Fibroblast of lung (primary cell): Measurements from ENCODE around the gene UPK1A. TPM values are rescaled to one million over a fixed set of nuclear protein-coding genes. Genes with fewer than 3 reads are reported as not detected.

Experiments
- DNase-seq, 2 donors: peaks; one replicate each; pipeline versions ENCODE4 v3.0.0 to v3.0.0-alpha.2; 2010; ENCODE audit warnings: low read depth in 2 of 2
- H2AFZ ChIP-seq: 2 replicates; pipeline ENCODE4 v1.5.1; 2012; ENCODE audit warnings: low read length, control low read depth, inconsistent platforms
- H3K27ac ChIP-seq: 2 replicates; pipeline ENCODE4 v1.5.1; 2011; ENCODE audit warnings: low read length, control low read depth; ENCODE audit not compliant: insufficient read depth
- H3K27me3 ChIP-seq: 2 replicates; pipeline ENCODE4 v1.5.1; 2011; ENCODE audit warnings: mild to moderate bottlenecking, low read length; ENCODE audit not compliant: control insufficient read depth, insufficient read depth
- H3K36me3 ChIP-seq: 2 replicates; pipeline ENCODE4 v1.5.1; 2011; ENCODE audit warnings: low read length; ENCODE audit not compliant: control insufficient read depth, insufficient read depth
- H3K4me1 ChIP-seq: 2 replicates; pipeline ENCODE4 v1.5.1; 2011; ENCODE audit warnings: low read length; ENCODE audit not compliant: control insufficient read depth, insufficient read depth; ENCODE audit errors: extremely low read depth
- H3K4me2 ChIP-seq: 2 replicates; pipeline ENCODE4 v1.5.1; 2011; ENCODE audit warnings: low read length, control low read depth; ENCODE audit not compliant: insufficient read depth; ENCODE audit errors: extremely low read depth
- H3K4me3 ChIP-seq, 4 experiments: fragments of 200-600 bp in 1 of 4; sonication (generic) in 1 of 4; replicated peaks in 1 of 4; 2 replicates each; pipeline ENCODE4 v1.5.1; 2011 to 2016; ENCODE audit warnings: low read length in 4 of 4, low read depth in 3 of 4, mild to moderate bottlenecking in 3 of 4, control low read depth in 2 of 4, inconsistent platforms in 1 of 4, mixed read lengths in 1 of 4; ENCODE audit not compliant: insufficient read depth in 1 of 4; ENCODE audit errors: control extremely low read depth in 1 of 4
- H3K79me2 ChIP-seq: 2 replicates; pipeline ENCODE4 v1.5.1; 2012; ENCODE audit warnings: mild to moderate bottlenecking, low read length, inconsistent platforms; ENCODE audit not compliant: control insufficient read depth, insufficient read depth
- H3K9ac ChIP-seq: 2 replicates; pipeline ENCODE4 v1.5.1; 2011; ENCODE audit warnings: mild to moderate bottlenecking, low read length, control low read depth; ENCODE audit not compliant: insufficient read depth
- H3K9me3 ChIP-seq: 2 replicates; pipeline ENCODE4 v1.5.1; 2012; ENCODE audit warnings: low read depth, low read length; ENCODE audit not compliant: control insufficient read depth, insufficient read depth
- H4K20me1 ChIP-seq: 2 replicates; pipeline ENCODE4 v1.5.1; 2011; ENCODE audit warnings: low read length; ENCODE audit not compliant: control insufficient read depth, insufficient read depth; ENCODE audit errors: extremely low read depth
- EZH2 ChIP-seq: IDR thresholded peaks from 2 replicates; pipeline ENCODE4 v1.5.1; 2012; ENCODE audit warnings: low read length, control low read depth, mild to moderate bottlenecking; ENCODE audit errors: missing control alignments
- polyA plus RNA-seq, 2 donors: library from polyadenylated mRNA; depleted of rRNA in 1 of 2; stranded (reverse) in 1 of 2; unstranded in 1 of 2; fragments of >200 nt; gene quantifications; 2 replicates each; pipeline ENCODE4 v1.2.1, GENCODE V29; 2011 to 2012; ENCODE audit warnings: missing spikeins in 1 of 2
- total RNA-seq: library from RNA; depleted of rRNA; stranded (reverse); fragments of >200 nt; gene quantifications from 2 replicates; pipeline ENCODE4 v1.2.1, GENCODE V29; 2014
- TF ChIP-seq, protein P1 (sequence below), 2 donors: IDR thresholded peaks in 1 of 2; conservative IDR thresholded peaks in 1 of 2; 1 replicate in 1 of 2; 2 replicates in 1 of 2; pipeline ENCODE4 v1.5.1; 2011 to 2012; ENCODE audit warnings: low read length in 2 of 2, control low read depth in 1 of 2, inconsistent platforms in 1 of 2, low read depth in 1 of 2, mild to moderate bottlenecking in 1 of 2

UPK1A gene
- total and polyA plus RNA-seq, 2 donors (not counting 1 experiment from before 2014, with no cell fraction given): 0.27 TPM; not detected in 1

DNA sequence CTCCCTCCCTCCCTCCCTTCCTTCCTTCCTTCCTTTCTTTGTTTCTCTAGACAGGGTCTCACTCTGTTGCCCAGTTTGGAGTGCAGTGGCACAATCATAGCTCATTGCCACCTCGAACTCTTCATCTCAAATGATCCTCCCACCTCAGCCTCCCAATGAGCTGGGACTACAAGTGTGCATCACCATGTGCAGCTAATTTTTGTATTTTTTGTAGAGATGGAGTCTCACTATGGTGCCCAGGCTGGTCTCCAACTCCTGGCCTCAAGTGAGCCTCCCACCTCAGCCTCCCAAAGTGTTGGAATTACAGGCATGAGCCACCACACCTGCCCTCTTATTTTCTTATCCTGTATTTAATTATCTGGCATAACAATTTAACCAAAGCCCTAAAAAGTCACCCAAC, 4.4 kb downstream of the UPK1A start:
- no peaks in the 10 kb centered on the region for H3K9me3 ChIP-seq
- no peak overlapping the region for H3K9ac ChIP-seq
- no peaks in the 10 kb centered on the region for H4K20me1 ChIP-seq
- H3K4me2 ChIP-seq: no peak overlapping the region
- no peak overlapping the region for H3K4me3 ChIP-seq
- TF ChIP-seq, protein P1, sequence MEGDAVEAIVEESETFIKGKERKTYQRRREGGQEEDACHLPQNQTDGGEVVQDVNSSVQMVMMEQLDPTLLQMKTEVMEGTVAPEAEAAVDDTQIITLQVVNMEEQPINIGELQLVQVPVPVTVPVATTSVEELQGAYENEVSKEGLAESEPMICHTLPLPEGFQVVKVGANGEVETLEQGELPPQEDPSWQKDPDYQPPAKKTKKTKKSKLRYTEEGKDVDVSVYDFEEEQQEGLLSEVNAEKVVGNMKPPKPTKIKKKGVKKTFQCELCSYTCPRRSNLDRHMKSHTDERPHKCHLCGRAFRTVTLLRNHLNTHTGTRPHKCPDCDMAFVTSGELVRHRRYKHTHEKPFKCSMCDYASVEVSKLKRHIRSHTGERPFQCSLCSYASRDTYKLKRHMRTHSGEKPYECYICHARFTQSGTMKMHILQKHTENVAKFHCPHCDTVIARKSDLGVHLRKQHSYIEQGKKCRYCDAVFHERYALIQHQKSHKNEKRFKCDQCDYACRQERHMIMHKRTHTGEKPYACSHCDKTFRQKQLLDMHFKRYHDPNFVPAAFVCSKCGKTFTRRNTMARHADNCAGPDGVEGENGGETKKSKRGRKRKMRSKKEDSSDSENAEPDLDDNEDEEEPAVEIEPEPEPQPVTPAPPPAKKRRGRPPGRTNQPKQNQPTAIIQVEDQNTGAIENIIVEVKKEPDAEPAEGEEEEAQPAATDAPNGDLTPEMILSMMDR (conservative IDR thresholded peaks at IDR 0.05 in 1 of 2, IDR thresholded peaks at IDR 0.05 in 1 of 2; ENCODE audit: low read depth in 1 of 2, low read length in 2 of 2): no peak
- no peak for TF ChIP-seq EZH2
- H3K4me1 ChIP-seq: no peaks in the 10 kb centered on the region
- no peak overlapping the region for H3K27ac ChIP-seq
- peaks cover 2% of the 10 kb centered on the region for H3K27me3 ChIP-seq
- no peak for DNase-seq
- no peaks in the 10 kb centered on the region for H3K79me2 ChIP-seq
- H3K36me3 ChIP-seq: no peaks in the 10 kb centered on the region
- no peak overlapping the region for H2AFZ ChIP-seq

DNA sequence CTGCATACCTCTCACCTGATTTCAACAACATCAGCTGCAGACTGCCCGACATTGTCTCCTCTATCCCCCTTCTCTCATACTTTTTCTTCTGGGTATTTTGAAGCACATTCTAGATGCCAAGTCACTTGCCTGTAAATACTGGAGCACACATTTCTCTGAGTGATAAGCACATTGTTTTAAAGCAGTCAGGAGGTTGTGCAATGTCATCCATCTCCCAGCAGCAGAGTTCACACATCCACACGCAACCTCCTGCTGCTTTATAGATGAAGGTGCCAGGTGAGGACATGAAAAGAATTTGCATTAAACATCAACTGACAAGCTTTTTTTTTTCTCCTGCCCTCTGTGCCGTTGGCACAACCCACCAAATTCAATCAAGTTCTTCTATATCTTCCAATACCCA, 5.5 kb downstream of the UPK1A start:
- TF ChIP-seq, protein P1 (conservative IDR thresholded peaks at IDR 0.05 in 1 of 2, IDR thresholded peaks at IDR 0.05 in 1 of 2; ENCODE audit: low read depth in 1 of 2, low read length in 2 of 2): no peak
- no peak for TF ChIP-seq EZH2

DNA sequence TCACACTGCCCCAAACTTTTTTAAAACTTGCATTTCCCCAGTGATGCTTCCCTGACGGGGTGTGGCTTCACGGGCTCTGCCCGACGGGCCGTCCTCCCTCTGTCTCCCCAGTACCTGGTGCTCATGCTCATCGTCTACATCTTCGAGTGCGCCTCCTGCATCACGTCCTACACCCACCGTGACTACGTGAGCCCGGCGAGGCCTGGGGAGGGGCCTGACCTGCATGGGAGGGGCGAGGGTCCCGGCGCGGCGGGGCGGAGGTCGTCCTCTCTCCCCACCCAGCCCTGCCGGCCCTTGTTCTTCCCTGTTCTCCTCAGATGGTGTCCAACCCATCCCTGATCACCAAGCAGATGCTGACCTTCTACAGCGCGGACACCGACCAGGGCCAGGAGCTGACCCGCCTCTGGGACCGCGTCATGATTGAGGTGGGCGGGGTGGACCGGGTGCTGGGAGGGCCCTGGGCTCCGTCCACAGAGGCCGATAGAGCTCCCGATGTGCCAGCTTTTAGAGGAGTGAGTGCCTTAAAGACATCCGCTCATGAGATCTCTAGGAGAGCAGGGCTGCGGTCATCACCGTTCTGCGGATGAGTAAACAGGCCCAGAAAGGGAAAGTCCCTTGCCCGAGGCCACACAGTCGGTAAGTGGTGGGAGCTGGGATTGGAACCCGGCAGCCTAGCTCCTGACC, 6.9 kb downstream of the UPK1A start:
- H3K4me3 ChIP-seq: peak overlapping the region in 3 of 4 experiments; percentile 5 to 46 (median 32)
- no peaks in the 10 kb centered on the region for H4K20me1 ChIP-seq

More for the DNA sequence above, 5.5 kb downstream of the UPK1A start:
- no peak for DNase-seq
- peaks cover 3% of the 10 kb centered on the region for H3K27me3 ChIP-seq
- no peak overlapping the region for H3K27ac ChIP-seq
- no peak overlapping the region for H3K4me2 ChIP-seq
- no peak overlapping the region for H3K9ac ChIP-seq
- no peaks in the 10 kb centered on the region for H3K79me2 ChIP-seq
- no peaks in the 10 kb centered on the region for H3K36me3 ChIP-seq
- H3K4me1 ChIP-seq: no peaks in the 10 kb centered on the region
- no peaks in the 10 kb centered on the region for H4K20me1 ChIP-seq
- H2AFZ ChIP-seq: no peak overlapping the region
- H3K4me3 ChIP-seq: no peak overlapping the region
- H3K9me3 ChIP-seq: no peaks in the 10 kb centered on the region

More for the DNA sequence above, 6.9 kb downstream of the UPK1A start:
- no peaks in the 10 kb centered on the region for H3K4me1 ChIP-seq
- H3K79me2 ChIP-seq: no peaks in the 10 kb centered on the region
- H3K36me3 ChIP-seq: no peaks in the 10 kb centered on the region
- no peaks in the 10 kb centered on the region for H3K9me3 ChIP-seq
- no peak overlapping the region for H3K27ac ChIP-seq
- peak; percentile 18 to 43 for DNase-seq
- H2AFZ ChIP-seq: peak overlapping the region; percentile 70
- no peak for TF ChIP-seq EZH2
- TF ChIP-seq, protein P1 (conservative IDR thresholded peaks at IDR 0.05 in 1 of 2, IDR thresholded peaks at IDR 0.05 in 1 of 2; ENCODE audit: low read depth in 1 of 2, low read length in 2 of 2): no peak
- H3K4me2 ChIP-seq: peak overlapping the region; percentile 62
- no peak overlapping the region for H3K9ac ChIP-seq
- H3K27me3 ChIP-seq: peaks cover 3% of the 10 kb centered on the region
